ENCODE measurements around the gene RFX2. TPM values are rescaled to one million over a fixed set of nuclear protein-coding genes. Genes with fewer than 3 reads are reported as not detected.

RFX2 gene
- total and polyA plus RNA-seq, 9 of the 15 experiments (the other 6 are each of a cell fraction or from before 2014, with no cell fraction given): 3.6 to 18.7 (median 8.7) TPM

- peaks cover 95% of the 10 kb centered on the region for H3K79me2 ChIP-seq (ENCODE audit: control insufficient read depth, insufficient read depth, low read length)
- no peak overlapping the region for H3K27ac ChIP-seq (ENCODE audit: extremely low read depth, low read depth, low read length)
- H2AFZ ChIP-seq (ENCODE audit: low read depth, low read length): no peak overlapping the region
- H3K9ac ChIP-seq (ENCODE audit: insufficient read depth in 1 of 2, low read depth in 2 of 2, low read length in 2 of 2): 0 out of 4 replicates have a peak overlapping the region, but pooled peaks of 1 of the 2 experiments have one; percentile 50
- DNase-seq (ENCODE audit: extremely low read depth in 1 of 4, low spot score in 3 of 4) (no peak), FAIRE-seq (no peak), ATAC-seq (no peak)
- H3K4me1 ChIP-seq (replicated peaks in 1 of 2; ENCODE audit: control insufficient read depth in 2 of 2, insufficient read depth in 2 of 2, low read length in 2 of 2): peaks cover 17 to 40% of the 10 kb centered on the region in 2 experiments; a peak in 4 of 5 replicates
- peaks cover 10% of the 10 kb centered on the region for H3K9me1 ChIP-seq (ENCODE audit: control insufficient read depth, insufficient read depth, low read length)
- TF ChIP-seq SMARCA4 (IDR thresholded peaks at IDR 0.05) (no peak), ZNF740 (CRISPR knock-in tag; IDR thresholded peaks at IDR 0.05) (no peak), ZNF740 (tag; IDR thresholded peaks at IDR 0.05) (no peak), EWSR1 (IDR thresholded peaks at IDR 0.05; ENCODE audit: borderline replicate concordance, low read depth, partially characterized antibody) (no peak), NFIC (IDR thresholded peaks at IDR 0.05) (peak; percentile 69)
- TF ChIP-seq, protein P1, sequence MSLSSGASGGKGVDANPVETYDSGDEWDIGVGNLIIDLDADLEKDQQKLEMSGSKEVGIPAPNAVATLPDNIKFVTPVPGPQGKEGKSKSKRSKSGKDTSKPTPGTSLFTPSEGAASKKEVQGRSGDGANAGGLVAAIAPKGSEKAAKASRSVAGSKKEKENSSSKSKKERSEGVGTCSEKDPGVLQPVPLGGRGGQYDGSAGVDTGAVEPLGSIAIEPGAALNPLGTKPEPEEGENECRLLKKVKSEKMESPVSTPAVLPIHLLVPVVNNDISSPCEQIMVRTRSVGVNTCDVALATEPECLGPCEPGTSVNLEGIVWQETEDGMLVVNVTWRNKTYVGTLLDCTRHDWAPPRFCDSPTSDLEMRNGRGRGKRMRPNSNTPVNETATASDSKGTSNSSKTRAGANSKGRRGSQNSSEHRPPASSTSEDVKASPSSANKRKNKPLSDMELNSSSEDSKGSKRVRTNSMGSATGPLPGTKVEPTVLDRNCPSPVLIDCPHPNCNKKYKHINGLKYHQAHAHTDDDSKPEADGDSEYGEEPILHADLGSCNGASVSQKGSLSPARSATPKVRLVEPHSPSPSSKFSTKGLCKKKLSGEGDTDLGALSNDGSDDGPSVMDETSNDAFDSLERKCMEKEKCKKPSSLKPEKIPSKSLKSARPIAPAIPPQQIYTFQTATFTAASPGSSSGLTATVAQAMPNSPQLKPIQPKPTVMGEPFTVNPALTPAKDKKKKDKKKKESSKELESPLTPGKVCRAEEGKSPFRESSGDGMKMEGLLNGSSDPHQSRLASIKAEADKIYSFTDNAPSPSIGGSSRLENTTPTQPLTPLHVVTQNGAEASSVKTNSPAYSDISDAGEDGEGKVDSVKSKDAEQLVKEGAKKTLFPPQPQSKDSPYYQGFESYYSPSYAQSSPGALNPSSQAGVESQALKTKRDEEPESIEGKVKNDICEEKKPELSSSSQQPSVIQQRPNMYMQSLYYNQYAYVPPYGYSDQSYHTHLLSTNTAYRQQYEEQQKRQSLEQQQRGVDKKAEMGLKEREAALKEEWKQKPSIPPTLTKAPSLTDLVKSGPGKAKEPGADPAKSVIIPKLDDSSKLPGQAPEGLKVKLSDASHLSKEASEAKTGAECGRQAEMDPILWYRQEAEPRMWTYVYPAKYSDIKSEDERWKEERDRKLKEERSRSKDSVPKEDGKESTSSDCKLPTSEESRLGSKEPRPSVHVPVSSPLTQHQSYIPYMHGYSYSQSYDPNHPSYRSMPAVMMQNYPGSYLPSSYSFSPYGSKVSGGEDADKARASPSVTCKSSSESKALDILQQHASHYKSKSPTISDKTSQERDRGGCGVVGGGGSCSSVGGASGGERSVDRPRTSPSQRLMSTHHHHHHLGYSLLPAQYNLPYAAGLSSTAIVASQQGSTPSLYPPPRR (CRISPR knock-in tag; IDR thresholded peaks at IDR 0.05; ENCODE audit: borderline replicate concordance): no peak
- in situ Hi-C loops (cut with MboI): no loop called here
- H4K20me1 ChIP-seq (replicated peaks; ENCODE audit: control insufficient read depth, insufficient read depth, low read length): peaks cover 75% of the 10 kb centered on the region
- H3K9me3 ChIP-seq (replicated peaks; ENCODE audit: control insufficient read depth, insufficient read depth, low read depth, low read length): no peaks in the 10 kb centered on the region
- 82% methylated on average over 16 of the region's 18 CpGs for WGBS (ENCODE audit: insufficient coverage, low coverage, missing lambda C conversion rate)
- BruUV-seq (replicated peaks): no TSS peak
- POLR2A ChIA-PET: interaction anchor here (0.7 to 1.7 kb wide), 5 partner anchors 8 to 18 kb away, joined by 3 to 8 read pairs (median 3); partner anchors contain the start of gene RANBP3
- CTCF ChIA-PET (ENCODE audit: low intra/inter-chr PET ratio): no interaction called here
- H3K36me3 ChIP-seq (ENCODE audit: control insufficient read depth, insufficient read depth, low read length): peaks cover 27% of the 10 kb centered on the region; the same call in 2 of the 3 replicates
- H3K4me2 ChIP-seq (ENCODE audit: insufficient read depth, low read length): no peak overlapping the region
- no peak overlapping the region for H3K4me3 ChIP-seq
- intact Hi-C loops (cut with micrococcal nuclease): no loop called here
- H3K27me3 ChIP-seq (ENCODE audit: control insufficient read depth in 2 of 2, insufficient read depth in 2 of 2, low read length in 2 of 2): no peaks in the 10 kb centered on the region
Measured at GRCh38 chr19:5960005-5961001, 150.0 kb downstream of the RFX2 start.
